ENCODE results near the gene MYADML2. TPM values are rescaled to one million over a fixed set of nuclear protein-coding genes. Genes with fewer than 3 reads are reported as not detected.

MYADML2 gene
- total and polyA plus RNA-seq, 2 of the 8 experiments (the other 6 are each of a cell fraction or from before 2014, with no cell fraction given) = 0.26 to 0.47 TPM

DNA sequence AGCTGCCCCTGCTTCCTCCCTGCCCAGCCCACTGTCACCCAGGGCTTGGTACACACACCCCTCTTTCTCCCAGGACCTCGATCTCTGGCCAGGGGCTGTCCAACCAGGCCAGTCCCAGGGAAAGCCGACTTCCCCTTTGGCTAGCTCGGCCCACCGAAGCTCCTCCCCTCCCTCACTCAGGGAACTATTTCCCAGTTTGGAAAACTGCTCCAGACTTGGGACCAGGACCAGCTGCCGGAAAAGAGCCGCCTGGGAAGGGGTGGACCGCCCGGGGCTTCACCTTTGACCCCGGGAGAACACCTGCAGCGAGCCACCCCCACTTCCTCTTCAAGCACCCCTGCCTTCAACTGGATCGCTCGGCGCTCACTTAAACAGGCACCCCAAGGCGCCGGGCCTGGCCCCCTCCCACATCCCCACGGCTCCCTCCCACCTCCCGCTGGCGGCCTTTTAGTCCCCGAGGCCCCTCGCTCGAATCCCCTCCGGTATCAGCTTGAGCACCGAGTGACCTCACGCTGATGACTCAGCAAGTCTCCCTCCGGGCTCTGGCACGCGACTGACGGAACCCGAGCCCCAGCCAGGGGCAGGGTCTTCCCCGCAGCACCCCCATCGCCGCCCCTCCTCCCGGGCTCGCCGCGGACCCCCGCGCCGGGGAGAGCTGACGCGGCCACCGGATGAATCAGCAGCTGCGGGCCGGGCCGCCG, 20.4 kb downstream of the MYADML2 start:
- Histone ChIP-seq H3K23ac (ENCODE audit: insufficient read length) (no peak overlapping the region), H3K9me3 (ENCODE audit: insufficient read depth in 2 of 2, low read depth in 1 of 2, low read length in 1 of 2) (no peaks in the 10 kb centered on the region), H3K9ac (replicated peaks in 1 of 4; ENCODE audit: extremely low read depth in 1 of 4, low read depth in 3 of 4, low read length in 3 of 4) (peak overlapping the region in 3 of 4 experiments; percentile 45 to 61 (median 52); a peak in 5 of 7 replicates), H4K5ac (ENCODE audit: insufficient read length, low read depth, low read length) (peak overlapping the region; percentile 21), H2BK20ac (ENCODE audit: low read length) (no peak overlapping the region), H3K23me2 (ENCODE audit: low read depth, low read length) (peaks cover 15% of the 10 kb centered on the region; the same call in 1 of the 2 replicates), H2BK15ac (ENCODE audit: low read length) (peak overlapping the region; percentile 81; the same call in 1 of the 2 replicates), H3K27me3 (replicated peaks in 1 of 4; ENCODE audit: control insufficient read depth in 3 of 4, extremely low read depth in 1 of 4, insufficient read depth in 3 of 4, low read length in 3 of 4) (peaks cover 0 to 12% (median 9%) of the 10 kb centered on the region in 4 experiments; a peak in 4 of 7 replicates), H3K56ac (replicated peaks; ENCODE audit: insufficient read length, low read depth, low read length) (peak overlapping the region; percentile 27), H3K79me2 (ENCODE audit: control insufficient read depth in 1 of 2, insufficient read depth in 2 of 2, low read length in 2 of 2) (peaks cover 9 to 48% of the 10 kb centered on the region in 2 experiments; a peak in 3 of 4 replicates), H4K8ac (ENCODE audit: extremely low read depth, insufficient read depth, low read length) (peak overlapping the region; percentile 30), H2BK120ac (replicated peaks; ENCODE audit: low read depth, low read length) (no peak overlapping the region), H3K79me1 (ENCODE audit: low read depth, low read length) (peaks cover 31% of the 10 kb centered on the region), H2BK12ac (ENCODE audit: low read depth, low read length) (0 out of 2 replicates have a peak overlapping the region, but pooled peaks have one; percentile 68), H3K18ac (ENCODE audit: extremely low read depth, low read length) (no peak overlapping the region; the same call in 1 of the 2 replicates), H2AK5ac (ENCODE audit: low read depth, low read length) (no peak overlapping the region), H3K4me1 (replicated peaks in 1 of 4; ENCODE audit: control insufficient read depth in 3 of 4, insufficient read depth in 4 of 4, low read length in 3 of 4) (peaks cover 0 to 41% (median 32%) of the 10 kb centered on the region in 4 experiments; a peak in 6 of 7 replicates), H3K4me3 (ENCODE audit: extremely low read depth in 1 of 4, insufficient read depth in 2 of 4, low read depth in 3 of 4, low read length in 4 of 4) (peak overlapping the region; percentile 67 to 89 (median 70)), H3K4me2 (ENCODE audit: insufficient read depth in 1 of 2, low read depth in 2 of 2, low read length in 2 of 2) (peak overlapping the region; percentile 78 to 88), H2AFZ (ENCODE audit: low read length) (no peak overlapping the region), H4K20me1 (replicated peaks in 1 of 2; ENCODE audit: control insufficient read depth in 1 of 2, insufficient read depth in 2 of 2, low read length in 2 of 2) (peaks cover 7 to 25% of the 10 kb centered on the region in 2 experiments), H2BK5ac (ENCODE audit: low read depth, low read length) (peak overlapping the region; percentile 75), H4K91ac (replicated peaks; ENCODE audit: insufficient read length, low read length) (no peak overlapping the region), H3K14ac (ENCODE audit: insufficient read length) (no peak overlapping the region), H3K4ac (replicated peaks; ENCODE audit: insufficient read length, low read depth, low read length) (no peak overlapping the region), H3K27ac (ENCODE audit: low read depth, low read length) (peak overlapping the region; percentile 72), H3K36me3 (ENCODE audit: control insufficient read depth in 2 of 4, insufficient read depth in 4 of 4, low read length in 3 of 4) (peaks cover 0 to 11% (median 3%) of the 10 kb centered on the region in 4 experiments; a peak in 4 of 8 replicates)
- TF ChIP-seq, protein P1, sequence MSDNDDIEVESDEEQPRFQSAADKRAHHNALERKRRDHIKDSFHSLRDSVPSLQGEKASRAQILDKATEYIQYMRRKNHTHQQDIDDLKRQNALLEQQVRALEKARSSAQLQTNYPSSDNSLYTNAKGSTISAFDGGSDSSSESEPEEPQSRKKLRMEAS (IDR thresholded peaks at IDR 0.05) = peak; percentile 38; the same call in 1 of the 2 replicates
- TF ChIP-seq BACH1 (IDR thresholded peaks at IDR 0.05; ENCODE audit: low read length) (peak; percentile 89), CEBPB (IDR thresholded peaks at IDR 0.05; ENCODE audit: low read depth, low read length) (no peak), JUND (IDR thresholded peaks at IDR 0.05; ENCODE audit: low read length) (peak; percentile 69), CBX5 (IDR thresholded peaks at IDR 0.05; ENCODE audit: low read depth, low read length) (no peak), ASH2L (IDR thresholded peaks at IDR 0.05; ENCODE audit: low read length) (peak; percentile 29), MAFK (IDR thresholded peaks at IDR 0.05; ENCODE audit: low read depth, low read length) (peak; percentile 86; the same call in 1 of the 2 replicates), RBBP5 (IDR thresholded peaks at IDR 0.05; ENCODE audit: borderline replicate concordance, low read depth, low read length) (peak; percentile 8; the same call in 1 of the 2 replicates), TAF1 (IDR thresholded peaks at IDR 0.05; ENCODE audit: low read depth, low read length) (peak; percentile 20; the same call in 1 of the 2 replicates), CREB1 (IDR thresholded peaks at IDR 0.05) (peak; percentile 35; the same call in 1 of the 2 replicates)
- ChIA-PET POLR2A (ENCODE audit: partially characterized antibody) (interaction anchor here (0.7 to 14.6 kb wide), 26 partner anchors 11 to 172 kb away, joined by 3 to 150 read pairs (median 4); partner anchors contain the start of genes NPB, PCYT2, PYCR1 and SIRT7), CTCF (ENCODE audit: partially characterized antibody) (interaction anchor here (0.6 to 3.0 kb wide), 9 partner anchors 11 to 168 kb away, joined by 3 to 12 read pairs (median 7); no protein-coding TSS in a partner anchor)
- FAIRE-seq (no peak), DNase-seq (ENCODE audit: low read depth in 1 of 2, low spot score in 2 of 2) (no peak)
- WGBS, 2 experiments (ENCODE audit: extremely low coverage in 1 of 2, insufficient coverage in 1 of 2, insufficient read length in 1 of 2, insufficient replicate concordance in 2 of 2, low coverage in 1 of 2, low lambda C conversion rate in 2 of 2, missing lambda C conversion rate in 1 of 2) = 5% methylated on average over 23 of the region's 46 CpGs; no CpG with 5 or more reads in 1 of the 2 experiments
